ENCODE data around the gene SVIL.
A peak's percentile ranks its signal among the peaks of the same experiment; 100 is the strongest.
"Not testable (repeated sequence)": the region's sequence is repeated elsewhere in the genome, so short reads cannot be mapped to it uniquely, and the experiment has no call there.

SVIL gene

GRCh38 chr10:29591651-29591968 is 43.2 kb downstream of the SVIL start:
- TF ChIP-seq CTCF (conservative IDR thresholded peaks at IDR 0.05; ENCODE audit: low read length): no peak

GRCh38 chr10:29590915-29591650 is 43.7 kb downstream of the SVIL start:
- no peak for TF ChIP-seq CTCF (conservative IDR thresholded peaks at IDR 0.05; ENCODE audit: low read length)
- no peak overlapping the region for H3K4me3 ChIP-seq (ENCODE audit: low read length)
- DNase-seq (ENCODE audit: low read depth): no peak

More at GRCh38 chr10:29591651-29591968, 43.2 kb downstream of the SVIL start:
- H3K4me3 ChIP-seq (ENCODE audit: low read length): no peak overlapping the region
- no peak for DNase-seq (ENCODE audit: low read depth)

- TF ChIP-seq CTCF (conservative IDR thresholded peaks at IDR 0.05; ENCODE audit: low read length): no peak
- H3K4me3 ChIP-seq (ENCODE audit: low read length): no peak overlapping the region
- DNase-seq (ENCODE audit: low read depth): peak; percentile 65
Observed at GRCh38 chr10:29588629-29589421, 45.9 kb downstream of the SVIL start.

DNA sequence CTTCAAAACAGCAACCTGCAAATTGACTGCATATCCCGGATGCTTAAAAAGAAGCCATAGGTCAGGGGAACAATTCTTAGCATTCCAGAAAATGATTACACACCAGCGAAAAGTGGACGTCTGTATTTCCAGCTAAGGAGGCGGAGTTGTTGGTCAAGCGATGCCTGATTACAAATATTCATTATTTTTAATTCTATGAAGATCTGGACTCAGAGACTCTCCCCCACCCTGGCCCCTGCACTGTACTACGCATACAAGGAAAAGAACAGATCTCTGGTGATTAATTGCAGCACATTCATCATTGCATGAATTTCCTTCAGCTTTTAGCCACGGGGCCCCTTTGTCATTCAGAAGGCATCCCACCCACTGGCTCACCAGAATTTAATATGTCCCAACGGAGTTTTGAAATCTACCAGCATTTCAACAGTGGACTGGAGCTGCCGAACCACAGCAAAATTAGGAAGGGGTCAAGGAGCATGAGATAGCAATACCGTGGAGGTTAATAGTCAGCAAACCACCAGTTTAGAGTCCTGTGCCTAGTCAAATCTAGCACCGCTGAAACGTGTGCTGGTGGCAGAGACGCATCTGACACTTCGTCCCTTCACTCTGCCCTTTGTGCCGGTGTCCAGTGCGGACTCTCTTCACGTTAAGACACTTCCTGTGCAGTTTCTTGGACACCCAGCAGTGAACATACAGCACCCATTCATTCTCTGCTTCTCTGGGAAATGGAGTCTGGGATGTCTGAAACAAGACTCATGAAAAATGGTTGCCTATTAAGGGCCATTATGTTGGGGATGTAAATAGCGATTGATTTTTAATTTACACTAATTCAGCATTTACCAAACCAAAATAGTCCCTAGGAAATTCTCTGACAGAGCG is 46.8 kb downstream of the SVIL start:
- H3K4me3 ChIP-seq (ENCODE audit: low read length): not testable (repeated sequence)
- DNase-seq (ENCODE audit: low read depth): peak; percentile 59

DNA sequence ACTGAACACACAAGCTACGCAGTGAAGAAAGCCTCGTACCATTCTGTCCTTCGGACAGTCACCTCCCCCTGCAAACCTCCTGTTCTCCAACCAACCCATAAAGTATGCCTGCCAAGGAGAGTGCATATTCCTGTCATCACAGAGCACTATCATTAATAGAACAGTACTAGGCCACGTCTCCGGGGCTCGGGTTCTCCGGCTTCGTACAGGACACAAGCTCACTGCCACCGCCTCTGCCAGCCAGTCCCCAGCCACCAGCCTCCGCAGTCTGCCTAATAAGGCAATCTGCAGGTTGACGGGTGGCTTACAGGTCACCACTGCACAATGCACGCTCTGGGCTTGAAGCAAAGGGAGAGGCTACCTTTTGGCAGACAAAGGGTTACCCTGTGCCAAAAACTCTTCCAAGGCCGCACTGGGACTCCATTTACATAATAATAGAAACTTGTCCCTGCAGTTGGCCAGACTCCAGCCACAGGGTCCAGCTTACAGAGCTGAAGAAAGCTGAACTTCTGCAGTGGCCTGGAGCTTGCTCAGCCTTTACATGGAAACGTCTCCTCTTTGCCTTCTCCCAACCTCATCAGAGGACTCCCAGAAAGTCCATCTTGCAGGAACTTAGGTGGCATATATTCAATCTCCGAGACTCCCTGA is 47.5 kb downstream of the SVIL start:
- DNase-seq (ENCODE audit: low read depth); H3K4me3 ChIP-seq (ENCODE audit: low read length): not testable (repeated sequence)

GRCh38 chr10:29586509-29586908 is 48.3 kb downstream of the SVIL start:
- no peak for TF ChIP-seq CTCF (conservative IDR thresholded peaks at IDR 0.05; ENCODE audit: low read length)

GRCh38 chr10:29585488-29585976 is 49.2 kb downstream of the SVIL start:
- peak; percentile 33 for DNase-seq (ENCODE audit: low read depth)
- TF ChIP-seq CTCF (conservative IDR thresholded peaks at IDR 0.05; ENCODE audit: low read length): no peak

More at GRCh38 chr10:29586509-29586908, 48.3 kb downstream of the SVIL start:
- DNase-seq (ENCODE audit: low read depth): no peak
- no peak overlapping the region for H3K4me3 ChIP-seq (ENCODE audit: low read length)

More at GRCh38 chr10:29585488-29585976, 49.2 kb downstream of the SVIL start:
- no peak overlapping the region for H3K4me3 ChIP-seq (ENCODE audit: low read length)

Measured in AG10803 (cell line).